Measurements from ENCODE around the gene SPG7.

- TF ChIP-seq EZH2 (IDR thresholded peaks at IDR 0.05; ENCODE audit: borderline replicate concordance, low read depth, low read length, severe bottlenecking) = no peak
- TF ChIP-seq, protein P1, sequence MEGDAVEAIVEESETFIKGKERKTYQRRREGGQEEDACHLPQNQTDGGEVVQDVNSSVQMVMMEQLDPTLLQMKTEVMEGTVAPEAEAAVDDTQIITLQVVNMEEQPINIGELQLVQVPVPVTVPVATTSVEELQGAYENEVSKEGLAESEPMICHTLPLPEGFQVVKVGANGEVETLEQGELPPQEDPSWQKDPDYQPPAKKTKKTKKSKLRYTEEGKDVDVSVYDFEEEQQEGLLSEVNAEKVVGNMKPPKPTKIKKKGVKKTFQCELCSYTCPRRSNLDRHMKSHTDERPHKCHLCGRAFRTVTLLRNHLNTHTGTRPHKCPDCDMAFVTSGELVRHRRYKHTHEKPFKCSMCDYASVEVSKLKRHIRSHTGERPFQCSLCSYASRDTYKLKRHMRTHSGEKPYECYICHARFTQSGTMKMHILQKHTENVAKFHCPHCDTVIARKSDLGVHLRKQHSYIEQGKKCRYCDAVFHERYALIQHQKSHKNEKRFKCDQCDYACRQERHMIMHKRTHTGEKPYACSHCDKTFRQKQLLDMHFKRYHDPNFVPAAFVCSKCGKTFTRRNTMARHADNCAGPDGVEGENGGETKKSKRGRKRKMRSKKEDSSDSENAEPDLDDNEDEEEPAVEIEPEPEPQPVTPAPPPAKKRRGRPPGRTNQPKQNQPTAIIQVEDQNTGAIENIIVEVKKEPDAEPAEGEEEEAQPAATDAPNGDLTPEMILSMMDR (IDR thresholded peaks at IDR 0.05; ENCODE audit: borderline replicate concordance, extremely low read depth, low read length, poor library complexity, severe bottlenecking) = no peak
Observed at GRCh38 chr16:89458551-89458950, 49.7 kb upstream of the SPG7 start.
